HG02759 (cell line): Measurements from ENCODE around the gene R3HDML.
A peak's percentile ranks its signal among the peaks of the same experiment; 100 is the strongest.
"Not testable (repeated sequence)": the region's sequence is repeated elsewhere in the genome, so short reads cannot be mapped to it uniquely, and the experiment has no call there.

ENCODE experiments used
- ATAC-seq: cut with Tn5 transposase; IDR thresholded peaks from one replicate; pipeline ENCODE4 v1.9.1; 2021; ENCODE audit warnings: mild to moderate bottlenecking, moderate library complexity; ENCODE audit not compliant: unreplicated experiment

The R3HDML gene, protein sequence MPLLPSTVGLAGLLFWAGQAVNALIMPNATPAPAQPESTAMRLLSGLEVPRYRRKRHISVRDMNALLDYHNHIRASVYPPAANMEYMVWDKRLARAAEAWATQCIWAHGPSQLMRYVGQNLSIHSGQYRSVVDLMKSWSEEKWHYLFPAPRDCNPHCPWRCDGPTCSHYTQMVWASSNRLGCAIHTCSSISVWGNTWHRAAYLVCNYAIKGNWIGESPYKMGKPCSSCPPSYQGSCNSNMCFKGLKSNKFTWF

DNA sequence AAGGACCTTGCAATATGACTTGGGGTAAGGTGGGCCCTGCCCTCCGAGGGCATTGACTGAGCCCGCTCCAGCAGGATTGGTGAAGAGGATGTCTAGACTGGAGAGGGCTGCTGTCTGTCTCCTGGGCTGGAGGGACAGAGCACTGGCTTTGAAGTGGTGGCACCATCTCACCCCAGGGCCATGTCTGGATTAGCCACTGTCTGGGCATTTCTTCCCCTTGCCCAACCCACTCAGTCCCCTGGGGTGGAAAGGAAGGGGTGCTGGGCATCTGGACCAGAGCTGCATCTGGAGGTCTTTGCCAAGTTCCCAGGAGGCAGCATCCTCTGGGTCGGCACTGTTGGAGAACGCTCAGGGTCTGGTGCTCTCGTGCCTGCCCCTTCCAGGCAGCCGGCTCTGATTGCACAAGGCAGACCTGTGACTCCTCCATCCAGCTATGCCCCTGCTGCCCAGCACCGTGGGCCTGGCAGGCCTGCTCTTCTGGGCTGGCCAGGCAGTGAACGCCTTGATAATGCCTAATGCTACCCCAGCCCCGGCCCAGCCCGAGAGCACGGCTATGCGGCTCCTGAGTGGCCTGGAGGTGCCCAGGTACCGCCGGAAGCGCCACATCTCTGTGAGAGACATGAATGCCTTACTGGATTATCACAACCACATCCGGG is at the start of gene R3HDML:
Gene R3HDML, plus strand, starts transcription at position 319 of the 656 bp plus-strand sequence. Its CDS starts 115 bp downstream, at position 434.
- no peak for ATAC-seq

DNA sequence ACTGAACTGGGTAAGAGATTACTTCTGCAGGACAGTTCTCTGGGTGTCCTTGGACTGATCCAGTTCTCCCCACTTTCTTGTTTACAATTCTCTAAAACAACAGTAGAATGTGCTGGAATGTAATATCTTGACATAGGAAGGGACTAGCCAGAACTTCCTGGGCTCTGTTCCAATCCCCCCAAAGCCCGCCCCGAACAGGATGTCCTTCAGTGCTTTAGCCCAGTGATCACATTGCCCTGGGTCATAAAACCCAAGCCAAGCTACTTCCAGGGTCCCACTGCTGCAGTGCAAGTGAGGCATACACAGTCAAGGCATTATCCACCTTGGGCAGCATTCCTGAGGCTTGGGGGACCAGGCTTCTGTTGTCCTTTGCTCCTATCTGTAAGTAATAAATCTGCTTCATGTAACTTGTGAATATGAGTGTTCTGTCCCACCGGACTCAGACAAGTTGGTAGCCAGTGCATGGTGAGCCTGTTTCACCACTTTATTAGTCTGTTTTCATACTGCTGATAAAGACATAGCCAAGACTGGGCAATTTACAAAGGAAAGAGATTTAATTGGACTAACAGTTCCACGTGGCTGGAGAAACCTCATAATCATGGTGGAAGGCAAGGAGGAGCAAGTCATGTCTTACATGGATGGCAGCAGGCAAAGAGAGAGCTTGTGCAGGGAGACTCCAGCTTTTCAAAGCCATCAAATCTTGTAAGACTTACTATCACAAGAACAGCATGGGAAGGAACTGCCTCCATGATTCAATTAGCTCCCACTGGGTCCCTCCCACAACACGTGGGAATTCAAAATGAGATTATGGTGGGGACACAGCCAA is 49.4 kb upstream of the R3HDML start:
- no peak for ATAC-seq

DNA sequence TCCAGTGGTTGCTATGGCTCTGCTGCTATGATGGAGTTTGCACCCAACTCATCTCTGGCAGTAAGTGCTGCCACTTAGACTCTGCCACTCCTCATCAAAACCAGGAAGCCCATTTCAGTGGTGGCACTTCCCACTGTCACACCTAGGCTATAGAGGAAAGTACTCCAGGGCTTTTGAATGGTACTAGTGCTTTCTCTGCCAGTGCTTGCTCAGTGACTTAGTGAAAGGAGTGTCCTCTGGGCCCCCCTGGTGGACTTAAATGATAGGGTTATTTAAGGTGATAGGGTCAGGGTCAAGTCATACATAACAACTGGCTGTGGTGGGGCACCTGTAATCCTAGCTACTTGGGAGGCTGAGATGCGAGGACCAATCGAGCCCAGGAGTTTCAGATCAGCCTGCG is 48.6 kb upstream of the R3HDML start:
- ATAC-seq, result no peak

DNA sequence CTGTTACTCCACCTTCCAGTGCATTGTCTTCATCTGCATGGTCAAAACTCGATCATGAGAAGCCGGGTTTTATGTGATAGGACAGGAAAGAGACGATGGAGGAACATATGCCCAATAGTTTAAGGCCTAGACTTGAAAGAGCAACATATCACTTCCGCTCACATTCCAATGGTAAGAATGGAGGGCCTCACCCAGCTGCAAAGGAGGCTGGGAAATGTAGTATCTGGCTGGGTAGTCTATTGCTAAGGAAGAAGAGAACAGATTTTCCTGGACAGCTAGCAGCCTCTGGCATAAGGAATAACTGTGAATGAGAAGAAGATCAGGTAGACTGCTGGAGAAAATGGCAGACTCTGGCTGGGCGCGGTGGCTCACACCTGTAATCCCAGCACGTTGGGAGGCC is 45.1 kb upstream of the R3HDML start:
- no peak for ATAC-seq

DNA sequence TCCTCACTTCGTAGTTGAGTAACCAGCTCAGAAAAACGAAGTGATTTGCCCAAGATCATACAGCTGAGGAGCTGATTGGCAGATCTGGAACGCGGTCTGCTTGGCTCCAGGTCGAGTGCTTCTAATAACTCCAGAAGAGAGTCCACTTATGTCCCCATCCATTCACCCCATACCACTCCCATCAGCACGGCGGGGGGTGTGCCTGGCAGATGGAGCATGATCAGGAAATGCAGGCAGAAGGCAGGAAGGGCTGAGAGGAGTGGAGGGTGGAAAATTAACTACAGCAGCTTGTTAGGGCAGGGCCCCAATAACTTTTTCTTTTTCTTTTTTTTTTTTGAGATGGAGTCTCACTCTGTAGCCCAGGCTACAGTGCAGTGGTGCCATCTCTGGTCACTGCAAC is 40.8 kb upstream of the R3HDML start:
- ATAC-seq, result no peak

DNA sequence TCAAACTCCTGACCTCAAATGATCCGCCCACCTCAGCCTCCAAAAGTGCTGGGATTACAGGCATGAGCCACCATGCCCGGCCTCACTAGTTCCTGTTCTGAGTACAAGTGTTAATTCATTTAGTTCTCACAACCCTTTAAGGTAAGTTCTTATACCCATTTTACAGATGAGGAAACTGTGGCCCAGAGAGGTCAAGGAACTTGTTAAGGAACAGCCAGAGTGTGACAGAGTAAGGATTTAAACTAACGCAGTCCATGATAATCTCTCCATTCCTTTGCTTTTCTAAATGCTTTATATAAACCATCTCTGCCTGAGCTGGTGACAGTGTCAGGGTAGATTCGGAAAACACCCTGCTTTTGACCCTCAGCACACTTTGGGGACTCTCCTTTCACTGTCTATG is 39.1 kb upstream of the R3HDML start:
- ATAC-seq, result no peak

DNA sequence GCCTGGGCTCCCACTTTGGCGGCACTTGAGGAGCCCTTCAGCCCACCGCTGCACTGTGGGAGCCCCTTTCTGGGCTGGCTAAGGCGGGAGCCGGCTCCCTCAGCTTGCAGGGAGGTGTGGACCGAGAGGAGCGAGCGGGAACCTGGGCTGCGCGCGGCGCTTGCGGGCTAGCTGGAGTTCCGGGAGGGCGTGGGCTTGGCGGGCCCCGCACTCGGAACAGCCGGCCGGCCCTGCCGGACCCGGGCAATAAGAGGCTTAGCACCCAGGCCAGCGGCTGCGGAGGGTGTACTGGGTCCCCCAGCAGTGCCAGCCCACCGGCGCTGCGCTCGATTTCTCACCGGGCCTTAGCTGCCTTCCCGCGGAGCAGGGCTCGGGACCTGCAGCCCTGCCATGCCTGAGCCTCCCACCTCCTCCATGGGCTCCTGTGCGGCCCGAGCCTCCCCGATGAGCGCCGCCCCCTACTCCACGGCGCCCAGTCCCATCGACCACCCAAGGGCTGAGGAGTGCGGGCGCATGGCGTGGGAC is 37.8 kb upstream of the R3HDML start:
- ATAC-seq, result not testable (repeated sequence)

DNA sequence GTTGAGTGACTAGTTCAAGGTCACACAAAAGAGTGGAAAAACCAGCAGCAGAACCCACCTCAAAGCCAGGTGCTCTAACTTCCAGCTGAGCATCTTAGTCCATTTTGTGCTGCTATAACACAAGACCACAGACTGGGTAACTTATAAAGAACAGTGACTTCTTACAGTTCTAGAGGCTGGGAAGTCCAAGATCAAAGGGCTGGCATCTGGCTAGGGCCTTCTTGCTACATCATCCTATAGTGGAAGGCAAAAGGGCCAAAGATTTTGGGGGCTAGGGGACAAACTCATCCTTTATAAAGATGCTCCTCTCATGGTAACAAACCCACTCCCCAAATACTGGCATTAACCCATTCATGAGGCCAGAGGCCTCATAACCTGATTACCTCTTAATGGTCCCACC is 35.6 kb upstream of the R3HDML start:
- ATAC-seq, result no peak

DNA sequence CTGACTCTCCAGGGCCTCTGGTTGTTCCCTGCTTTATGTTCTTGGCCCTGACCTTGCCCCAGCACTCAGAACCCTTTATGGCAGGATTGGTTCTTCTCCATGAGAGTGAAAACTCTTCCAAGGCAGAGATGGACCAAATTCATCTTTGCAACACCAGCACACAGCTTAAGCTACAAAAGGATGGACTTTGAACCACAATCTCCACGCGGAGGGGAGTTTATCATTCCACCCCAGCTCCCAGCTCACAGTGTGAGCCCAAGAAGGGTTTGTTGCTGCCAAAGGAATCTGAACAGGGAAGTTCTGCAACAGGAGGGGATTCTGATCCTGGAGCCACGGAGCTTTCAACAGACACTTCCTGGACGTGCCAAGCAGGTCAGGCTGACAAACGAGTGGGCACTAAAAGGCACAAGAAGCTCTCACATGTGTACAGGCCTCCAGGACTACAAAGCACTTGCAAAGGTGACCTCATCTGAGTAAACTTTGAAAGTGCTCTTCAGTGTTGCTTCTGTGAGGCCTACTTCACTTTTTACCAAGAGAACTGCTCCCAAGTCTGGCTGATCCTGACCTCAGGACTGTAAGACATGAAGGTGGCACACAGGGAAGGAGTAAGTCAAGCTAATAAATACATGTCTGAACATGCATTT is 34.7 kb upstream of the R3HDML start:
- no peak for ATAC-seq

DNA sequence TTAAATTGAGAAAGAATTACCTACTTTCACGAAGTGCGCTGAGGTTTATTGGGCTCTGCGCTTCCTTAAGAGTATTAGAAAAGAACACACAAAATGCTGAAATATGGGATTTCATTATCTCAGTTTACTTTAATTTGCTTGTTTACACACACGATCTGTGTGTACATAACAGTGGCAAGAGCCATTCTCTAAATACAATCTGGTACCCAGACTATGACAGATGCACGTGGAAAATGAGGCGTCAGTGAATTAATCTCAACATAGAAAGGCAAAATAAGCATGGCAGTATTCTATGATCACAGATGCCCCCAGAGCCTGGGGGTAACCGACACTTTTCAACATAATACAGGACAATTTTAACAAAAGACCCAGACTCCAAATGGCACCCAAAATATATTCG is 34.1 kb upstream of the R3HDML start:
- ATAC-seq, result no peak

DNA sequence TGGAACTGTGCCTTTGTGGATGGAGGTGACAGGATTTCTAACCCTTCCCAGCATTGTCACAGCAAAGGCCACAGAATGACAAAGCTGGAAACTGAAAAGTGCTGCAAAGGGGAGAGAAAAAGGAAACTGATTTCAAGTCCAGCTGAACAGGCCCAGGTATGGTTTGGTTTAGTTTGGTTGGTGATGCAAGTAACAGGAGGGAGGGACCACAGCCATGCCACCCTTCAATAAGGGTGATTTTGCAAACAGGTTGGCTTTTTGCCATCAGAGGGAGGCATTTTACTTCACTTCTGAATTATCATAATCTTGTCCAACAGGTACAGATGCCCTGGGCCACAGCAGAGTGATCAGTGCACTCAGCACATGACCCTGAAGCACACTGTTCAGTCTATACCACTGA is 32.5 kb upstream of the R3HDML start:
- ATAC-seq, result no peak

DNA sequence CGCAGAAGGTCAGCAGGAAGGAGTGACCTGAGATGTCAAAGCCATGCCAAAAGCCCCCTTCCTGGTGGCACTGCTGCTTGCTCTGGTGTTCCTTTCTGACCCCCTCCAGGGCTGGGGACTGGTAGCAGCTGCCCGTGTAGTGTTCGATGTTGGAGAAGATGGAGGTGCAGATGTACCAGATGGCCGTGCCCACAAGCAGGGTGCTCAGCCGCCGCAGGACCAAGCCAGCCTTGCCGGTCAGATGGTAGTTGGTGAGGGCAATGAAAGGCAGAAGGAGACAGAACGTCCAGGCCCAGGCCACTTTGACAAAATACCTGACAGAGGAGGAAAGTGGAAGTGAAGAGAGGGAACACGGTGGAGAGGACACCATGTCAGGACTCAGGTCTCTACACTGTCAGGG is 29.9 kb upstream of the R3HDML start:
- ATAC-seq, result no peak

DNA sequence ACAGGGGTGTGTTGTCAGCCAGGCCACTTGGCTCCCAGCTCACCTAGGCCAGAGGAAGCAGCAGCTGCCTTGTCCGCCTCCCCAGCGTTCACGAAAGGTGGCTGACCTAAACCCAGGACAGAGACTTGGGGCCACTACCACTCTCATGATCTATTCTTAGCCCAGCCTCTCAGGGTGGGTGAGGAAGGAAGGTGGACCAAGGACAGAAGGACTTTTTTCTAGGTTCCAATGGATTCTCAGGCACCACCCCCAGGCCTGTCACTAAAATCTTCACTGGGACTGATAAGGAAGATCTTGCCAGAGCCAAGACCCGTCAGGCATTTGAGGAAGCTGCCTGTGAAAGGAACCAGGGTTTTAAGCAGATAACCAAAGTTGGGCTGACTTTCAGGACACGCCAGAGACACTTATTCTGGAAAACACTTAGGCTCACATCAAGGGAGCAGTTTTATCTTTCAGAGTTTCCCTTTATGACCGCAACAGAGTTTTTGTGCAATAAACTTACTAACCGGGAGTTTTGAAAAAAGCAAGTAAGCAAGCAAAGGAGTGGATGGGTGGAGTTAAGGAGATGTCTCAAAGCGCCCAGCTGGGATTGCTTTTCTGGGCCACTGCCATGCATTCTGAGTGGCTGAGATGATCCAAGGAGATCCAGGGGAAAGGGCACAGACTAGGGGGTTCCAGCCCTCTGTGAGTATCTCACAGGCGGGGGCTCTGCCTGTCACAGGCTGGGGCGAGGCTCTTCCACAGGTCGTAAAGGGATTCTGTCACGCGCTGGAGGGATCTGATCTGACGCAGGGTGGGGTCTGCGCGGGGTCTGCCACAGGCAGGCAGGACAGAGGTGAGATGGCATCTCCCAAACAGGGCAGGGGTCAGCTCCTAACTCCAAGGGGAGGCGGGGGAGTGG is 26.8 kb upstream of the R3HDML start:
- no peak for ATAC-seq

DNA sequence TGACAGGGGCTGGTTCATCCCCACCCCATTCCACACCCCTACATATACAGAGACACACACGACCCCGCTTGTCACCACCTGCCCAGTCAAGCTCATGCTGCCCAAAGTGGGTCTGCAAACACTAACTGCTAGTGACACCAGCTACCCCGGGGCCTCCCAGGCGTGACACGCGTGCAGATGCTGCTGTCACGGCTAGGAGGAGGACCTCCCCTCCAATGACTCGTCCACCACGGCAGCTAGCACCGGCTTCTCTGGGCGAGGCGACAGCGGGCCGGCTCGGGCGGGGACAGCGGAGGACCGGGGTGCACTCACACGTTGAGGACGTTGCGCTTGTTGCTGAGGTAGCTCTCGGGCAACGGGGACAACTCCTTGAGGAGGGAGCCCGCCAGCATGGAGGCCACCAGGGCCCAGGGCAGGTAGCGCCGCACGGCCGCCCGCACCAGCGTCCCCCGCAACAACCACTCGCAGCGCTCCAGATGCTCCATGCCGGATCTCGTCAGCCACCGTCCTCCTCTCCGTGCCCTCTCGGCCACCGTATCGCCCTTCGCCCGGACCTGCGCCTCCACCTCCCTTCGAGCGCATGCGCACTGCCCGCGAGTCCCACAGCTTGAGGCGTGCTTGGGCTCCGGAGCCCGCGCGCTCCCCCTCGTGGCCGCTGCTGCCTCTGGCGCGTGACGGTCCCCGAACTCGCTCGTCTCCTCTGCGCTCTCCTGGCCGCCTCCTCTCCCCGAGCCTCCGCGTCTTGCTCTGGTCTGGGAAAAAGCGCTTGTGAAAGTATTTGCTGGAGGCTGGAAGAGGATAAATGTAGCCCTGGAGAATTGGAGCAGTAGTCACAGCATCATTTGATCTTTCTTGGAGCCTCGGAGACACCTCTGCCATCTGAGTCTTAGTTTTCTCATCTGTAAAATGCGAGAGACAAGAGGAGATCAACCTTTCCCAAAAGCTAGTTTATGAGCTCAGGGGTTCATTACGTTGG is 25.9 kb upstream of the R3HDML start, which contains the start of gene FITM2:
Gene FITM2, minus strand, starts transcription at position 539 of the 976 bp plus-strand sequence. Its CDS starts 54 bp downstream, at position 485.
- ATAC-seq, result peak; percentile 98

DNA sequence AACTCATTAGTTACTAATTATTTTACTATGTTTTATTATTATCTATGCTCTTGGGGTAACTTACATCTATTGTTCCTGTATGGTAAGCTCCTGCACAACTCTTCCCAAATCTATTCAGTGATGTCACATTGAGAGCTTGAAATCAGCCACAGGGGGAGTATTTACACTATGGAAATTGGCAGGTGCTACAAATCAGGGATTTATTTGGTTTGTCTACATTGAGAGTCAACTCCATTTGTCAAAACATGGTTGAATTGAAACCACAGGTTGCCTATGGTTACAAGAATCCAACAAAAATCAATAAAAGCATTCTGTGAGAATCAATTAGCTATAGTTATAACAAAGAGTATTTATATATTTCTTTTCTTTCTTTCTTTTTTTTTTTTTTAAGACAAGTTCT is 22.0 kb upstream of the R3HDML start:
- no peak for ATAC-seq

DNA sequence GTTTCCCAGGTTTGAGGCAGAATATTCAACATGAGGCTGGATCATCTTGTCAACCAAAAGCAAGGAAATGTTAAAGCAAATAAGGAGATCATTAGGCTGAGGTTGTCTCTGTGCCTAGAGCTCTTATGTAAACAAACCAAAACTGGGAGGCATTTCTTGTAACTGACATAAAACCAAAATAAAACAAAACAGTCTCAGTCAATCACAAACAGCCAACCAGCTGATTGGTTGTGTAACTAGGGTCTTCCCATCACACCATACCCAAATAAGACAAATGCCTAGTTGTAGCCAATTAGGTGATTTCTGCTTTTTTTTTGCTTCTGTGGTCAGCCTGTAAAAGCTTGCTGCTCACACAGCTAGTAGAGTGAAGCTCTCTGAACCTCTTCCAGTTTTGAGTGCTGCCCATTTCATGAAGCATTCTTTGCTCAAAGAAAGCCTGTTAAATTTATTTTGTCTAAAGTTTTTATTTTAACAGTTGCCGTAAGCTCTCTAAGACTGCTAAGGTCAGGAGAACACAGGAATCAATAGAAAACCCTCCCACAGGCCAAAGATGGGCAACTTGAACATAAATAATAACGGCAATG is 16.9 kb upstream of the R3HDML start:
- ATAC-seq, result no peak

DNA sequence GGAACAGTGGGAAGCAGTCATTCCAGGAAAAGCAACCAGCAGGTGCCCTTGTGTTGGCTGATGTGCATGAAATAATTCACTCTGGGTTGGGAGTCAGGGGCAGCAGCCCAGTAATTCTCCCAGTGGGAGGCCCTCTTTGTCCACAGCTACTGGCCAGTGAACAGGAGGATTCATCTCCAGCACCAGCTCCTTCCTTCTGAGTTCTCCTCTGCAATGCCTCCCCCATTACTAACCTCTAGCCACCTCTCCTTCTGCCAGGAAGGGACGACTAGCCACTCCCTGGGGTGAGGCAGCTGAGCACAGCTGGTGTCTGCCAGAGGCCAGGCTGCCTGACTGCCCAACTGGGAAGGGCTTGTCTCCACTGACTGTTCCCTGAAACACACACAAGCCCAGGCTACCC is 12.5 kb upstream of the R3HDML start:
- ATAC-seq, result no peak

DNA sequence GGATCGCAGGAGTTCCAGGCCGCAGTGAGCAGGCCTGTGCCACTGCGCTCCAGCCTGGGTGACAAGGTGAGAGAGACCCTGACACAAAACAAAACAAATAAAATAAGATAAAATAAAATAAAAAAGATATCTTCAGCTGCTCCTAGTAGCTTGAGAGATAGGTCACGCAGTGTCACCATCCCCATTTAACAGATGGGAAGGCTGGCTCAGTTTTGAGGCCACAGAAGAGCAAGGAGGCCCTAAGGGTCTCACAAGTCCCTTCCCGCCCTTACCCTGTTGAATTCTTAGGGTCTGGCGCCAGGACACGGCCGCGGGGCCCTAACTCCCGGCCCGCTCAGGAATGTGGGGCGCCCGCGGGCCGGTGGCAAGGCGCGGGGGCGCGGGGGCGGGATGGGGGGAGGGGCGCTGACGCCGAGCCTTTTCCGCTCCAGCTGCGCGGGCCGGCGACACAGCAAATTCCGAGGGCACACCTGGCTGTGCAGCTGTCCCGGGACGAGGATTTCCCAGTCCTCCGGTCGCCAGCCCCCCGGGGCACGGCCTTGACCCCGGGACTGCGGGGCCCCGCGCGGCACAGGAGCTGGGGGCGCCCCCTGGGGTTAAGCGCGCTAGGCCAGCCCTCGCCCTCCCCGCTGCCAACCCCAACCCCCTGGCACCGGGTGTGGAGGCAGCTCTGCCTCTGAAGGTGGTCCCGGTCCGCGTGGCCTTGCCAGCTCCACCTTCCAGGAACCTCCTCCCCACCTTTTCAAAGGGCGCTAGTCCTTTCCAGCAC is 10.3 kb upstream of the R3HDML start:
- no peak for ATAC-seq
